ENCODE results near the gene ELANE.
A peak's percentile ranks its signal among the peaks of the same experiment; 100 is the strongest.
"Not testable (repeated sequence)": the region's sequence is repeated elsewhere in the genome, so short reads cannot be mapped to it uniquely, and the experiment has no call there.

ELANE gene

GRCh38 chr19:879711-880438, 27.8 kb downstream of the ELANE start:
- DNase-seq (ENCODE audit: low read depth in 2 of 2): no peak

- DNase-seq (ENCODE audit: low read depth in 2 of 2): no peak
Observed at GRCh38 chr19:881385-882071, 29.4 kb downstream of the ELANE start.

GRCh38 chr19:882871-883497, 30.9 kb downstream of the ELANE start:
- no peak for DNase-seq (ENCODE audit: low read depth in 2 of 2)

GRCh38 chr19:883661-884211, 31.6 kb downstream of the ELANE start:
- DNase-seq (ENCODE audit: low read depth in 2 of 2): no peak

GRCh38 chr19:884420-885211, 32.5 kb downstream of the ELANE start:
- DNase-seq (ENCODE audit: low read depth in 2 of 2): no peak

- no peak for DNase-seq (ENCODE audit: low read depth in 2 of 2)
Observed at GRCh38 chr19:885536-886224, 33.6 kb downstream of the ELANE start.

- DNase-seq (ENCODE audit: low read depth in 2 of 2): no peak
Observed at GRCh38 chr19:887072-887471, 35.0 kb downstream of the ELANE start.

GRCh38 chr19:887599-887998, 35.5 kb downstream of the ELANE start:
- no peak for DNase-seq (ENCODE audit: low read depth in 2 of 2)

GRCh38 chr19:888581-889385, 36.7 kb downstream of the ELANE start:
- DNase-seq (ENCODE audit: low read depth in 2 of 2): no peak

GRCh38 chr19:889662-890295, 37.7 kb downstream of the ELANE start:
- no peak for DNase-seq (ENCODE audit: low read depth in 2 of 2)

- no peak for DNase-seq (ENCODE audit: low read depth in 2 of 2)
Observed at GRCh38 chr19:890831-891230, 38.7 kb downstream of the ELANE start.

GRCh38 chr19:891421-892200, 39.5 kb downstream of the ELANE start:
- DNase-seq (ENCODE audit: low read depth in 2 of 2): not testable (repeated sequence)

GRCh38 chr19:892243-892893, 40.3 kb downstream of the ELANE start:
- no peak for DNase-seq (ENCODE audit: low read depth in 2 of 2)

- peak; percentile 74 to 83 for DNase-seq (ENCODE audit: low read depth in 2 of 2)
Observed at GRCh38 chr19:892894-893689, 41.0 kb downstream of the ELANE start, which contains the start of the genes MED16 and RNU6-9. MED16 (minus strand) TSS chr19:893187; CDS start chr19:891131, 2,056 bp downstream. RNU6-9 (plus strand) TSS chr19:893484.

- DNase-seq (ENCODE audit: low read depth in 2 of 2): no peak
Observed at GRCh38 chr19:896434-896833, 44.3 kb downstream of the ELANE start.

- DNase-seq (ENCODE audit: low read depth in 2 of 2): no peak
Observed at GRCh38 chr19:896999-897398, 44.9 kb downstream of the ELANE start.

GRCh38 chr19:897442-898039, 45.4 kb downstream of the ELANE start:
- no peak for DNase-seq (ENCODE audit: low read depth in 2 of 2)
